Measurements from ENCODE around the gene IDH1.
"Not testable (repeated sequence)": the region's sequence is repeated elsewhere in the genome, so short reads cannot be mapped to it uniquely, and the experiment has no call there.

The IDH1 gene

GRCh38 chr2:208254871-208255556 is at the start of gene IDH1:
TSS of gene IDH1 (minus strand) at chr2:208255071. CDS start at chr2:208251551, 3,520 bp downstream.
- DNase-seq = peak; percentile 72 to 98 (median 96)

- DNase-seq = no peak
These were observed 49.3 kb upstream of the IDH1 start for GRCh38 chr2:208304157-208304556.

- DNase-seq = no peak
These were observed 46.2 kb upstream of the IDH1 start for GRCh38 chr2:208300847-208301618.

- no peak for DNase-seq
These were observed 43.1 kb upstream of the IDH1 start for GRCh38 chr2:208297961-208298360.

GRCh38 chr2:208296610-208297009 is 41.7 kb upstream of the IDH1 start:
- no peak for DNase-seq

- no peak for DNase-seq
These were observed 41.0 kb upstream of the IDH1 start for GRCh38 chr2:208295834-208296233.

GRCh38 chr2:208294482-208295024 is 39.7 kb upstream of the IDH1 start:
- no peak for DNase-seq

GRCh38 chr2:208285853-208286252 is 31.0 kb upstream of the IDH1 start:
- DNase-seq = no peak

- DNase-seq = no peak
These were observed 26.1 kb upstream of the IDH1 start for GRCh38 chr2:208280933-208281332.

GRCh38 chr2:208280234-208280633 is 25.4 kb upstream of the IDH1 start:
- no peak for DNase-seq

GRCh38 chr2:208279236-208279635 is 24.4 kb upstream of the IDH1 start:
- no peak for DNase-seq

- DNase-seq = no peak
These were observed 23.7 kb upstream of the IDH1 start for GRCh38 chr2:208278549-208278948.

- no peak for DNase-seq
These were observed 19.9 kb upstream of the IDH1 start for GRCh38 chr2:208274748-208275147.

- DNase-seq = no peak
These were observed 14.2 kb upstream of the IDH1 start for GRCh38 chr2:208269091-208269490.

GRCh38 chr2:208268156-208268952 is 13.5 kb upstream of the IDH1 start:
- no peak for DNase-seq

- not testable (repeated sequence) for DNase-seq
These were observed 12.7 kb upstream of the IDH1 start for GRCh38 chr2:208267526-208267925.

GRCh38 chr2:208266936-208267335 is 12.1 kb upstream of the IDH1 start:
- no peak for DNase-seq

GRCh38 chr2:208266553-208266893 is 11.7 kb upstream of the IDH1 start:
- DNase-seq = peak in 2 of 58 donors; percentile 40 to 82

GRCh38 chr2:208265801-208266552 is 11.1 kb upstream of the IDH1 start, which contains the start of gene PIKFYVE:
TSS of gene PIKFYVE (plus strand) at chr2:208266255. CDS start at chr2:208271520, 5,265 bp downstream.
- peak; percentile 86 to 99 (median 98) for DNase-seq

GRCh38 chr2:208265371-208265800 is 10.5 kb upstream of the IDH1 start:
- peak in 37 of 58 donors; percentile 3 to 68 (median 23) for DNase-seq
